Keratinocyte (primary cell): ENCODE results near the gene LY6G5B. TPM values are rescaled to one million over a fixed set of nuclear protein-coding genes. Genes with fewer than 3 reads are reported as not detected.

Experiments
- DNase-seq: peaks from one replicate; pipeline ENCODE4 v3.0.0-alpha.2; 2011; ENCODE audit warnings: low read depth, missing footprints, low spot score
- FAIRE-seq: peaks from 2 replicates; lab custom pipeline; 2011; peaks lifted over from hg19 to GRCh38; lab: Jason Lieb, UNC
- H2AFZ ChIP-seq: 2 replicates; pipeline ENCODE4 v1.6.0; 2012; ENCODE audit warnings: low read length, control low read depth, inconsistent platforms; ENCODE audit not compliant: control insufficient read depth
- H3K27ac ChIP-seq: 2 replicates; pipeline ENCODE4 v1.5.1; 2011; ENCODE audit warnings: low read length; ENCODE audit not compliant: control insufficient read depth, insufficient read depth
- H3K27me3 ChIP-seq: 3 replicates; pipeline ENCODE4 v1.6.0; 2011; ENCODE audit warnings: low read length; ENCODE audit not compliant: control insufficient read depth, insufficient read depth; ENCODE audit errors: extremely low read depth
- H3K36me3 ChIP-seq, 2 experiments: 2 replicates in 1 of 2; 3 replicates in 1 of 2; pipeline ENCODE4 v1.5.1; 2011; ENCODE audit warnings: low read length in 2 of 2, mild to moderate bottlenecking in 1 of 2; ENCODE audit not compliant: control insufficient read depth in 2 of 2, insufficient read depth in 2 of 2; ENCODE audit errors: extremely low read depth in 1 of 2
- H3K4me1 ChIP-seq: 3 replicates; pipeline ENCODE4 v1.5.1; 2011; ENCODE audit warnings: low read length; ENCODE audit not compliant: control insufficient read depth, insufficient read depth; ENCODE audit errors: extremely low read depth
- H3K4me2 ChIP-seq: 3 replicates; pipeline ENCODE4 v1.6.0; 2011; ENCODE audit warnings: low read depth, low read length; ENCODE audit not compliant: control insufficient read depth, insufficient read depth; ENCODE audit errors: extremely low read depth
- H3K4me3 ChIP-seq, 3 experiments: fragments of 200-600 bp in 1 of 3; sonication (generic) in 1 of 3; 2 replicates in 2 of 3; 3 replicates in 1 of 3; pipeline ENCODE4 v1.5.1; 2011 to 2016; ENCODE audit warnings: low read length in 3 of 3, mild to moderate bottlenecking in 3 of 3, control low read depth in 2 of 3, inconsistent platforms in 1 of 3, low read depth in 1 of 3, mixed read lengths in 1 of 3, mixed run types in 1 of 3, moderate library complexity in 1 of 3; ENCODE audit not compliant: control insufficient read depth in 2 of 3, insufficient read depth in 2 of 3; ENCODE audit errors: extremely low read depth in 1 of 3
- H3K79me2 ChIP-seq: 2 replicates; pipeline ENCODE4 v1.6.0; 2012; ENCODE audit warnings: low read length; ENCODE audit not compliant: control insufficient read depth, insufficient read depth
- H3K9ac ChIP-seq: 3 replicates; pipeline ENCODE4 v1.6.0; 2011; ENCODE audit warnings: low read length; ENCODE audit not compliant: control insufficient read depth, insufficient read depth; ENCODE audit errors: extremely low read depth
- H3K9me1 ChIP-seq: 3 replicates; pipeline ENCODE4 v1.6.0; 2011; ENCODE audit warnings: low read length; ENCODE audit not compliant: control insufficient read depth, insufficient read depth; ENCODE audit errors: extremely low read depth
- H3K9me3 ChIP-seq: 2 replicates; pipeline ENCODE4 v1.5.1; 2012; ENCODE audit warnings: low read depth, low read length; ENCODE audit not compliant: control insufficient read depth
- H4K20me1 ChIP-seq: 3 replicates; pipeline ENCODE4 v1.6.0; 2011; ENCODE audit warnings: low read length; ENCODE audit not compliant: control insufficient read depth, insufficient read depth; ENCODE audit errors: extremely low read depth
- CTCF ChIP-seq, 3 experiments: IDR thresholded peaks in 1 of 3; conservative IDR thresholded peaks in 1 of 3; optimal IDR thresholded peaks in 1 of 3; 2 replicates in 2 of 3; 3 replicates in 1 of 3; pipeline versions ENCODE3 to v1.5.1; 2011; ENCODE audit warnings: low read length in 3 of 3, mild to moderate bottlenecking in 3 of 3, moderate library complexity in 2 of 3, control low read depth in 1 of 3, inconsistent platforms in 1 of 3; ENCODE audit not compliant: insufficient read depth in 2 of 3; ENCODE audit errors: extremely low read depth in 1 of 3
- EZH2 ChIP-seq: IDR thresholded peaks from one replicate; pipeline ENCODE4 v1.6.1; 2012; ENCODE audit warnings: inconsistent platforms, mild to moderate bottlenecking, low read length, moderate library complexity
- dilution Hi-C: fragments of 300-500 bp; cut with MboI; formaldehyde crosslinking; loops from one replicate; pipeline ENCODE4 v1.7.0; 2020; ENCODE audit warnings: low sequenced_read_pairs; ENCODE audit not compliant: extremely low pct_ligation_motif_present
- polyA plus RNA-seq, 5 experiments: library from polyadenylated mRNA; depleted of rRNA in 3 of 5; stranded (reverse) in 3 of 5; stranded (forward) in 1 of 5; unstranded in 1 of 5; fragments of >200 nt; gene quantifications; 1 replicate in 1 of 5; 2 replicates in 3 of 5; 3 replicates in 1 of 5; pipeline versions ENCODE4 v1.2.1 to v1.2.3, GENCODE V29; 2011 to 2012; ENCODE audit warnings: missing spikeins in 2 of 5, low read depth in 1 of 5, low replicate concordance in 1 of 5

The LY6G5B gene
- polyA plus RNA-seq, 1 donor (not counting 4 experiments of a cell fraction or from before 2014, with no cell fraction given): 5.2 TPM

DNA sequence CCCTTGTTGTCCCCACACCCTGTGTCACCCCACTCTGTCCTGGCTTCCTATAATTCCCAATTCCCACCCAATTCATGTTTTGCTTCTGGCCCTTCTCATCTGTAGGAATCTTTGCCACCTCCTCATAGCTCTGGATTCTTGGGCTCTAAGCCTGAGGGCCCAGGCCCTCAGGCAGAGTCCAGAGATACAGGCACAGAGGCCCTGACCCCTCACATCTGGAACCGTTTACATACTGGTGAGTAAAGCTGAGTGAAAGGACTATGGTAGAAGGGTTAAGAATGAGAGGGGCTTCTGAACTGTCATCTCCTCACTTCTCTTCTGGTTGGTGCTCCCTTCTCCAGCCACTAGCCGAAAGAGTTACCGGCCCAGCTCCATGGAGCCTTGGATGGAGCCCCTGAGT is 35.6 kb upstream of the LY6G5B start:
- H4K20me1 ChIP-seq: peaks cover 7% of the 10 kb centered on the region
- DNase-seq (no peak), FAIRE-seq (no peak)
- no peak overlapping the region for H3K27ac ChIP-seq
- H3K9ac ChIP-seq: no peak overlapping the region
- H3K9me1 ChIP-seq: no peaks in the 10 kb centered on the region
- H3K4me1 ChIP-seq: no peaks in the 10 kb centered on the region
- no peak overlapping the region for H3K4me3 ChIP-seq
- H3K36me3 ChIP-seq: peaks cover 69 to 74% of the 10 kb centered on the region in 2 experiments
- no peak overlapping the region for H2AFZ ChIP-seq
- peaks cover 30% of the 10 kb centered on the region for H3K79me2 ChIP-seq
- dilution Hi-C loops: no loop called here
- H3K9me3 ChIP-seq: no peaks in the 10 kb centered on the region
- H3K27me3 ChIP-seq: no peaks in the 10 kb centered on the region
- TF ChIP-seq EZH2 (no peak), CTCF (optimal IDR thresholded peaks at IDR 0.05 in 1 of 3, IDR thresholded peaks at IDR 0.05 in 1 of 3, conservative IDR thresholded peaks at IDR 0.05 in 1 of 3; ENCODE audit: extremely low read depth in 1 of 3, insufficient read depth in 2 of 3, low read length in 3 of 3) (no peak)
- no peak overlapping the region for H3K4me2 ChIP-seq

- no peak for TF ChIP-seq EZH2
- no peak for TF ChIP-seq CTCF (optimal IDR thresholded peaks at IDR 0.05 in 1 of 3, IDR thresholded peaks at IDR 0.05 in 1 of 3, conservative IDR thresholded peaks at IDR 0.05 in 1 of 3; ENCODE audit: extremely low read depth in 1 of 3, insufficient read depth in 2 of 3, low read length in 3 of 3)
- Histone ChIP-seq H3K4me3 (no peak overlapping the region), H3K27me3 (no peaks in the 10 kb centered on the region), H3K36me3 (peaks cover 61 to 69% of the 10 kb centered on the region in 2 experiments), H3K9ac (no peak overlapping the region), H3K9me3 (no peaks in the 10 kb centered on the region), H3K79me2 (peaks cover 27% of the 10 kb centered on the region), H3K27ac (no peak overlapping the region), H3K9me1 (no peaks in the 10 kb centered on the region), H3K4me2 (no peak overlapping the region), H2AFZ (no peak overlapping the region), H4K20me1 (peaks cover 7% of the 10 kb centered on the region), H3K4me1 (no peaks in the 10 kb centered on the region)
- dilution Hi-C loops: no loop called here
- DNase-seq (no peak), FAIRE-seq (no peak)
Observed at GRCh38 chr6:31634969-31635575, 34.7 kb upstream of the LY6G5B start.
